Neural cell (in vitro differentiated cells): Measurements from ENCODE around the gene NOTCH3. TPM values are rescaled to one million over a fixed set of nuclear protein-coding genes. Genes with fewer than 3 reads are reported as not detected.

Experiments used
- H2AFZ ChIP-seq: fragments of 200-600, 300-800 bp; sonication (generic), shearing (Covaris generic); 2 replicates; pipeline ENCODE4 v1.6.0; 2014; ENCODE audit warnings: low read depth, mild to moderate bottlenecking, antibody characterized with exemption, low read length, moderate library complexity
- H3F3A ChIP-seq: fragments of 200-600 bp; shearing (Covaris generic); 2 replicates; pipeline ENCODE4 v1.6.1; 2016; ENCODE audit warnings: mild to moderate bottlenecking, moderate library complexity, mixed read lengths, antibody characterized with exemption, low read length; ENCODE audit not compliant: insufficient read depth, poor library complexity, severe bottlenecking
- H3K27ac ChIP-seq: fragments of 200-600, 300-800 bp; sonication (generic), shearing (Covaris generic); 2 replicates; pipeline ENCODE4 v1.5.1; 2014; ENCODE audit warnings: mild to moderate bottlenecking, low read length, moderate library complexity
- H3K27me3 ChIP-seq: fragments of 300-800, 200-600 bp; sonication (generic), shearing (Covaris generic); 2 replicates; pipeline ENCODE4 v1.6.0; 2014; ENCODE audit warnings: mild to moderate bottlenecking, low read depth, low read length, moderate library complexity; ENCODE audit not compliant: insufficient read depth
- H3K36me3 ChIP-seq: fragments of 300-800, 200-600 bp; sonication (generic), shearing (Covaris generic); 2 replicates; pipeline ENCODE4 v1.5.1; 2014; ENCODE audit warnings: mild to moderate bottlenecking, antibody characterized with exemption, low read length, moderate library complexity; ENCODE audit not compliant: insufficient read depth
- H3K4me2 ChIP-seq: fragments of 300-800, 200-600 bp; sonication (generic), shearing (Covaris generic); 2 replicates; pipeline ENCODE4 v1.6.0; 2014; ENCODE audit warnings: mild to moderate bottlenecking, low read length
- H3K4me3 ChIP-seq: fragments of 300-800, 200-600 bp; sonication (generic), shearing (Covaris generic); 2 replicates; pipeline ENCODE4 v1.5.1; 2014; ENCODE audit warnings: mild to moderate bottlenecking, low read length, moderate library complexity
- H3K79me2 ChIP-seq: fragments of 200-600 bp; shearing (Covaris generic); replicated peaks from 2 replicates; pipeline ENCODE4 v1.6.0; 2014; ENCODE audit warnings: mild to moderate bottlenecking, low read length, moderate library complexity; ENCODE audit not compliant: insufficient read depth
- H3K9ac ChIP-seq: fragments of 300-800, 200-600 bp; sonication (generic), shearing (Covaris generic); 2 replicates; pipeline ENCODE4 v1.6.1; 2016; ENCODE audit warnings: mild to moderate bottlenecking, low read length, mixed read lengths
- H3K9me2 ChIP-seq: fragments of 200-600 bp; shearing (Covaris generic); 2 replicates; pipeline ENCODE4 v1.6.1; 2016; ENCODE audit warnings: mild to moderate bottlenecking, low read length, mixed read lengths; ENCODE audit not compliant: insufficient read depth
- H3K9me3 ChIP-seq: fragments of 200-600, 300-800 bp; sonication (generic), shearing (Covaris generic); 2 replicates; pipeline ENCODE4 v1.6.1; 2016; ENCODE audit warnings: mild to moderate bottlenecking, mixed run types, low read length, moderate library complexity, mixed read lengths
- H4K20me1 ChIP-seq: fragments of 200-600 bp; shearing (Covaris generic); 2 replicates; pipeline ENCODE4 v1.6.1; 2016; ENCODE audit warnings: mild to moderate bottlenecking, mixed run types; ENCODE audit not compliant: insufficient read depth
- CTCF ChIP-seq: fragments of 450-650 bp; IDR thresholded peaks from 2 replicates; pipeline ENCODE4 v1.5.1; 2014; ENCODE audit warnings: antibody characterized with exemption, mild to moderate bottlenecking, moderate library complexity; ENCODE audit not compliant: poor library complexity, severe bottlenecking
- EP300 ChIP-seq: fragments of 450-650 bp; conservative IDR thresholded peaks from 2 replicates; pipeline ENCODE4 v1.6.1; 2014; ENCODE audit warnings: antibody characterized with exemption, mild to moderate bottlenecking, moderate library complexity; ENCODE audit not compliant: poor library complexity, severe bottlenecking
- EZH2 ChIP-seq: fragments of 200-600, 300-800 bp; shearing (Covaris generic), sonication (generic); IDR thresholded peaks from 2 replicates; pipeline ENCODE4 v1.6.1; 2014; ENCODE audit warnings: antibody characterized with exemption, low read length, borderline replicate concordance, mild to moderate bottlenecking; ENCODE audit not compliant: insufficient read depth, poor library complexity, severe bottlenecking
- MXI1 ChIP-seq: fragments of 450-650 bp; conservative IDR thresholded peaks from 2 replicates; pipeline ENCODE4 v1.6.1; 2014; ENCODE audit warnings: antibody characterized with exemption, mild to moderate bottlenecking; ENCODE audit not compliant: poor library complexity, severe bottlenecking
- POLR2AphosphoS5 ChIP-seq: IDR thresholded peaks from 2 replicates; pipeline ENCODE4 v1.6.1; 2012
- RAD21 ChIP-seq: fragments of 450-650 bp; conservative IDR thresholded peaks from 2 replicates; pipeline ENCODE4 v1.6.1; 2014; ENCODE audit warnings: antibody characterized with exemption, mild to moderate bottlenecking, moderate library complexity
- REST ChIP-seq: IDR thresholded peaks from 2 replicates; pipeline ENCODE4 v1.6.1; 2012; ENCODE audit warnings: borderline replicate concordance
- SMC3 ChIP-seq: fragments of 450-650 bp; conservative IDR thresholded peaks from 2 replicates; pipeline ENCODE4 v1.6.1; 2014; ENCODE audit warnings: antibody characterized with exemption, mild to moderate bottlenecking, moderate library complexity; ENCODE audit not compliant: poor library complexity
- TAF1 ChIP-seq: IDR thresholded peaks from 2 replicates; pipeline ENCODE4 v1.6.1; 2012; ENCODE audit warnings: low read depth
- polyA plus RNA-seq: library from polyadenylated mRNA; depleted of rRNA; stranded (reverse); fragments of >200 nt; gene quantifications from 2 replicates; pipeline ENCODE4 v1.2.3, GENCODE V29; 2014

NOTCH3 gene
- polyA plus RNA-seq, 1 donor from 2014 or later: 0.21 TPM

- H3K36me3 ChIP-seq: peaks cover 5% of the 10 kb centered on the region
- H3K4me2 ChIP-seq: no peak overlapping the region
- no peaks in the 10 kb centered on the region for H3K9me3 ChIP-seq
- no peak for TF ChIP-seq REST
- no peak for TF ChIP-seq CTCF
- no peak for TF ChIP-seq RAD21
- no peak for TF ChIP-seq POLR2AphosphoS5
- TF ChIP-seq MXI1: no peak
- TF ChIP-seq EP300: no peak
- no peak for TF ChIP-seq EZH2
- no peak for TF ChIP-seq TAF1
- TF ChIP-seq SMC3: no peak
- no peak overlapping the region for H3K4me3 ChIP-seq
- H2AFZ ChIP-seq: no peak overlapping the region
- no peaks in the 10 kb centered on the region for H3K27me3 ChIP-seq
- H3K27ac ChIP-seq: no peak overlapping the region
- H4K20me1 ChIP-seq: no peaks in the 10 kb centered on the region
- no peaks in the 10 kb centered on the region for H3K79me2 ChIP-seq
- no peaks in the 10 kb centered on the region for H3F3A ChIP-seq
- H3K9ac ChIP-seq: no peak overlapping the region
- H3K9me2 ChIP-seq: no peaks in the 10 kb centered on the region
Observed at GRCh38 chr19:15116856-15117255, 83.9 kb downstream of the NOTCH3 start.

DNA sequence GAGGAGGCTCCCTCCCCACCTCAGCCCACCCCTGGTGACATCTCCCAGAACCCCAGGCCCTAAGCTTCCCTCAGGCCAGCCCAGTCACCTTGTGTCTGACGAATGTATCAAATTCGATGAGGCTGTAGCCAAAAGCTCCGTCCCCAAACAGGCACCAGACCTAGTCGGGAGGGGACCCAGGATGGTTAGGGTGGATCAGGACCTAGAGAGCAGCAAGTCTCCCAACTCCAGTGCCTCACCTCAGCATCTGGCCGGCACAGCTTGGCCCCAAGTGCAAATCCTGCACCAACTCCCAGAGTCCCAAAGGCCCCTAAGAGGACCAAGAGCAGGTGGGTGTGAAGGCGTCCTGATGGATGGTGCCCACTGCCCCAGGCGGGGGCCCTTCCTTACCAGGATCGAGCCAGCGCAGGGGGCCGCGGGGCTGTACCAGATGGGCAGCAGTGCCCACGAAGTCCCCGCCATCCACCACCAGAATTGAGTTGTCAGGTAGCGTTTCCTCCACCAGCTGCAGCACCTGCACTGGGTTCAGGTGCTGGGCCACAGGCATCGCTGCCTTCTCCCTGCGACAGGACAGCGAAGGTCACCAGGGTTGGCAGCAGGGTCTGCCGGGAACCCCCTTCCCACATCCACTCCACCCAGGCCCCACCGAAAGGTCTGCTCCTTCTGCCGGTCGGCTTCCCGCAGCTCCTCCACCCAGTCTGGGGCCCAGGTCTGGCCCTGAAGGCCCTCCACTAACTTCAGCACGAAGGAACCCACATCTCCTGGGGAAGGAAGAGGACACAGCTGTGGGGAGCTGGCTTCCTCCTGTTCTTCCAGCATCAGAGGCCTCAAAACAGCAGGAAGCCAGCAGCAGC lies 84.8 kb downstream of the NOTCH3 start:
- Histone ChIP-seq H3K9ac (no peak overlapping the region), H3K4me3 (no peak overlapping the region), H4K20me1 (no peaks in the 10 kb centered on the region), H3K4me2 (no peak overlapping the region), H3K27ac (no peak overlapping the region), H3K9me3 (no peaks in the 10 kb centered on the region), H3F3A (no peaks in the 10 kb centered on the region), H2AFZ (no peak overlapping the region), H3K9me2 (no peaks in the 10 kb centered on the region), H3K36me3 (peaks cover 5% of the 10 kb centered on the region), H3K79me2 (no peaks in the 10 kb centered on the region), H3K27me3 (no peaks in the 10 kb centered on the region)
- TF ChIP-seq RAD21 (no peak), MXI1 (no peak), SMC3 (no peak), TAF1 (no peak), EP300 (no peak), EZH2 (no peak), POLR2AphosphoS5 (no peak), REST (no peak), CTCF (no peak)
